Kidney epithelial cell (primary cell): Measurements from ENCODE around the gene KCNQ1. TPM values are rescaled to one million over a fixed set of nuclear protein-coding genes. Genes with fewer than 3 reads are reported as not detected.

Experiments used
- DNase-seq: peaks from one replicate; pipeline ENCODE4 v3.0.0-alpha.2; 2010; ENCODE audit warnings: low read depth
- H3K27me3 ChIP-seq: 2 replicates; pipeline ENCODE4 v1.6.0; 2011; ENCODE audit warnings: low read length; ENCODE audit not compliant: control insufficient read depth, insufficient read depth
- H3K36me3 ChIP-seq: 2 replicates; pipeline ENCODE4 v1.5.1; 2011; ENCODE audit warnings: low read length; ENCODE audit not compliant: control insufficient read depth, insufficient read depth
- H3K4me3 ChIP-seq: 2 replicates; pipeline ENCODE4 v1.5.1; 2011; ENCODE audit warnings: low read depth, mild to moderate bottlenecking, control low read depth, low read length
- CTCF ChIP-seq: IDR thresholded peaks from 2 replicates; pipeline ENCODE4 v1.5.1; 2011; ENCODE audit warnings: mild to moderate bottlenecking, moderate library complexity, low read length, control low read depth, inconsistent platforms; ENCODE audit not compliant: insufficient read depth, poor library complexity, severe bottlenecking
- total RNA-seq: library from RNA; depleted of rRNA; stranded (reverse); fragments of >200 nt; gene quantifications from 2 replicates; pipeline ENCODE4 v1.2.3, GENCODE V29; 2015

The KCNQ1 gene
- total RNA-seq, 1 donor from 2014 or later, result 2.3 TPM

- no peak for TF ChIP-seq CTCF
- no peak for DNase-seq
- no peaks in the 10 kb centered on the region for H3K36me3 ChIP-seq
- peaks cover 2% of the 10 kb centered on the region for H3K27me3 ChIP-seq
- H3K4me3 ChIP-seq, result no peak overlapping the region
Observed at GRCh38 chr11:2460540-2461252, 15.9 kb downstream of the KCNQ1 start.

GRCh38 chr11:2461253-2461955 is 16.6 kb downstream of the KCNQ1 start:
- no peak for TF ChIP-seq CTCF
- no peak for DNase-seq
- Histone ChIP-seq H3K4me3 (no peak overlapping the region), H3K36me3 (no peaks in the 10 kb centered on the region), H3K27me3 (peaks cover 2% of the 10 kb centered on the region)

- TF ChIP-seq CTCF, result no peak
- DNase-seq, result no peak
- Histone ChIP-seq H3K4me3 (no peak overlapping the region), H3K27me3 (peaks cover 2% of the 10 kb centered on the region), H3K36me3 (no peaks in the 10 kb centered on the region)
Observed at GRCh38 chr11:2461956-2462542, 17.2 kb downstream of the KCNQ1 start.

- no peak for TF ChIP-seq CTCF
- Histone ChIP-seq H3K4me3 (no peak overlapping the region), H3K27me3 (peaks cover 2% of the 10 kb centered on the region), H3K36me3 (no peaks in the 10 kb centered on the region)
- DNase-seq, result no peak
Observed at GRCh38 chr11:2462543-2462985, 17.8 kb downstream of the KCNQ1 start.

GRCh38 chr11:2462986-2463765 is 18.4 kb downstream of the KCNQ1 start:
- no peaks in the 10 kb centered on the region for H3K36me3 ChIP-seq
- DNase-seq, result no peak
- H3K27me3 ChIP-seq, result peaks cover 2% of the 10 kb centered on the region
- H3K4me3 ChIP-seq, result no peak overlapping the region
- TF ChIP-seq CTCF, result no peak
